Neural cell (in vitro differentiated cells): ENCODE measurements around the gene MARCHF5.

Source experiments
- EP300 ChIP-seq: fragments of 450-650 bp; conservative IDR thresholded peaks from 2 replicates; pipeline ENCODE4 v1.6.1; 2014; ENCODE audit warnings: antibody characterized with exemption, mild to moderate bottlenecking, moderate library complexity; ENCODE audit not compliant: poor library complexity, severe bottlenecking
- POLR2AphosphoS5 ChIP-seq: IDR thresholded peaks from 2 replicates; pipeline ENCODE4 v1.6.1; 2012
- RAD21 ChIP-seq: fragments of 450-650 bp; conservative IDR thresholded peaks from 2 replicates; pipeline ENCODE4 v1.6.1; 2014; ENCODE audit warnings: antibody characterized with exemption, mild to moderate bottlenecking, moderate library complexity
- TF ChIP-seq, protein P1 (sequence below): fragments of 450-650 bp; IDR thresholded peaks from 2 replicates; pipeline ENCODE4 v1.5.1; 2014; ENCODE audit warnings: antibody characterized with exemption, mild to moderate bottlenecking, moderate library complexity; ENCODE audit not compliant: poor library complexity, severe bottlenecking

DNA sequence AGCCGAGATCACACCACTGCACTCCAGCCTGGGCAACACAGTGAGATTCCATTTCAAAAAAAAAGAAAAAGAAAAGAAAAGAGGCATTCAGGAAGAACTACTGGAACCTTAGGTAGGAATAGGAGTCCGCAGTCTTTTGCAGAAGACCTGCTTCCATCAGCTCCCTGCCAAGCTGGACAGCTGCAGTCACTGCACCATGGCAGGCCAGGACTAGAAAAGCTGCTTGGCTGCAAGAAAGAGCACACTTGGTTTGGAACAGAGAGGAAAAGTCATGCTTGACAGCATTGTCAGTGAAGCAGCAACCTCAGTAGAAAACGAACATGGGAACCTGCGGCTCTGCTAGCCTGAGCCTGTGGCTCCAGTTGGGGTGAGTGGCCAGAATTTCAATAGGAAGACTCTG is 104.3 kb downstream of the MARCHF5 start:
- TF ChIP-seq, protein P1, sequence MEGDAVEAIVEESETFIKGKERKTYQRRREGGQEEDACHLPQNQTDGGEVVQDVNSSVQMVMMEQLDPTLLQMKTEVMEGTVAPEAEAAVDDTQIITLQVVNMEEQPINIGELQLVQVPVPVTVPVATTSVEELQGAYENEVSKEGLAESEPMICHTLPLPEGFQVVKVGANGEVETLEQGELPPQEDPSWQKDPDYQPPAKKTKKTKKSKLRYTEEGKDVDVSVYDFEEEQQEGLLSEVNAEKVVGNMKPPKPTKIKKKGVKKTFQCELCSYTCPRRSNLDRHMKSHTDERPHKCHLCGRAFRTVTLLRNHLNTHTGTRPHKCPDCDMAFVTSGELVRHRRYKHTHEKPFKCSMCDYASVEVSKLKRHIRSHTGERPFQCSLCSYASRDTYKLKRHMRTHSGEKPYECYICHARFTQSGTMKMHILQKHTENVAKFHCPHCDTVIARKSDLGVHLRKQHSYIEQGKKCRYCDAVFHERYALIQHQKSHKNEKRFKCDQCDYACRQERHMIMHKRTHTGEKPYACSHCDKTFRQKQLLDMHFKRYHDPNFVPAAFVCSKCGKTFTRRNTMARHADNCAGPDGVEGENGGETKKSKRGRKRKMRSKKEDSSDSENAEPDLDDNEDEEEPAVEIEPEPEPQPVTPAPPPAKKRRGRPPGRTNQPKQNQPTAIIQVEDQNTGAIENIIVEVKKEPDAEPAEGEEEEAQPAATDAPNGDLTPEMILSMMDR = no peak
- TF ChIP-seq EP300 (no peak), POLR2AphosphoS5 (no peak), RAD21 (no peak)
